ENCODE results near the gene RARB. TPM values are rescaled to one million over a fixed set of nuclear protein-coding genes. Genes with fewer than 3 reads are reported as not detected.

RARB gene
- total and polyA plus RNA-seq, 9 of the 15 experiments (the other 6 are each of a cell fraction or from before 2014, with no cell fraction given), result 0.15 to 1.3 (median 0.27) TPM

DNA sequence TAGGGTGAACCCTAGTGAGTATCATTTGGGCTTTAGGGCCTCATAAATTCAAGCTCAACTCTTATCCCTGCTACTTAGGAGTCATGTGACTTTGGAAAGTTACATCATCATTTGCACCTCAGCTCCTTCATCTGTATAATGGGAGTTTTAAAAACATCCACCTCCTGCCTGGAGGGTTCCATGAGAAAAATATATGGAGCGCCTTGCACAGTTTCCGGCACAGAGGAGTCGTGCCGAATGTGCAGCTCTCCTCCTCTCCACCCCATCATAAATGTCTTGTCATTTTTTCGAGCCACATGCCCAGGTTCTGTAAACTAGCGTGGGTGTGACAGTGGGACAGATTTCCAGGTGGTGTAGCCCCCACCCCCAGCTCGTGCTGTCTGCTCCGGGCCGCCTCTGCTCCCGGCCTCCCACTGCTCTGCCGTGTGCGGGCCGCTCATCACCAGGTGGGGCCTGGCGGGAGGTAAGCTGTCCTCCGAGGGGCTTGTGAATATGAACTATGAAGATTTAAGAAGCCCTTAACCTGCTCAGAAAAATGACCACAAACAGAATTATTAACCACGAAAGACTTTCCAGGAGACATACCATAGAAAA, 146.2 kb downstream of the RARB start:
- intact Hi-C loops (cut with micrococcal nuclease) (no loop called here), in situ Hi-C loops (cut with MboI) (no loop called here)
- 8% methylated on average over 16 of the region's 16 CpGs for whole genome bisulfite sequencing (ENCODE audit: insufficient coverage, low coverage, missing lambda C conversion rate)
- peaks cover 0 to 5% of the 10 kb centered on the region in 2 experiments; a peak in 1 of 5 replicates for H3K4me1 ChIP-seq (replicated peaks in 1 of 2; ENCODE audit: control insufficient read depth in 2 of 2, insufficient read depth in 2 of 2, low read length in 2 of 2)
- no TSS peak for BruUV-seq (replicated peaks)
- TF ChIP-seq C11orf30 (IDR thresholded peaks at IDR 0.05; ENCODE audit: low read depth) (no peak), TCF3 (CRISPR knock-in tag; IDR thresholded peaks at IDR 0.05) (no peak), RFX1 (IDR thresholded peaks at IDR 0.05) (no peak), CEBPB (tag; IDR thresholded peaks at IDR 0.05) (peak; percentile 13; the same call in 1 of the 2 replicates), TRIM28 (IDR thresholded peaks at IDR 0.05) (no peak), ZNF699 (CRISPR knock-in tag; IDR thresholded peaks at IDR 0.05; ENCODE audit: insufficient replicate concordance) (no peak)
- TF ChIP-seq, protein P1, sequence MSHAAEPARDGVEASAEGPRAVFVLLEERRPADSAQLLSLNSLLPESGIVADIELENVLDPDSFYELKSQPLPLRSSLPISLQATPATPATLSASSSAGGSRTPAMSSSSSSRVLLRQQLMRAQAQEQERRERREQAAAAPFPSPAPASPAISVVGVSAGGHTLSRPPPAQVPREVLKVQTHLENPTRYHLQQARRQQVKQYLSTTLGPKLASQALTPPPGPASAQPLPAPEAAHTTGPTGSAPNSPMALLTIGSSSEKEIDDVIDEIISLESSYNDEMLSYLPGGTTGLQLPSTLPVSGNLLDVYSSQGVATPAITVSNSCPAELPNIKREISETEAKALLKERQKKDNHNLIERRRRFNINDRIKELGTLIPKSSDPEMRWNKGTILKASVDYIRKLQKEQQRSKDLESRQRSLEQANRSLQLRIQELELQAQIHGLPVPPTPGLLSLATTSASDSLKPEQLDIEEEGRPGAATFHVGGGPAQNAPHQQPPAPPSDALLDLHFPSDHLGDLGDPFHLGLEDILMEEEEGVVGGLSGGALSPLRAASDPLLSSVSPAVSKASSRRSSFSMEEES (CRISPR knock-in tag; IDR thresholded peaks at IDR 0.05), result peak; percentile 85
- TF ChIP-seq, protein P2, sequence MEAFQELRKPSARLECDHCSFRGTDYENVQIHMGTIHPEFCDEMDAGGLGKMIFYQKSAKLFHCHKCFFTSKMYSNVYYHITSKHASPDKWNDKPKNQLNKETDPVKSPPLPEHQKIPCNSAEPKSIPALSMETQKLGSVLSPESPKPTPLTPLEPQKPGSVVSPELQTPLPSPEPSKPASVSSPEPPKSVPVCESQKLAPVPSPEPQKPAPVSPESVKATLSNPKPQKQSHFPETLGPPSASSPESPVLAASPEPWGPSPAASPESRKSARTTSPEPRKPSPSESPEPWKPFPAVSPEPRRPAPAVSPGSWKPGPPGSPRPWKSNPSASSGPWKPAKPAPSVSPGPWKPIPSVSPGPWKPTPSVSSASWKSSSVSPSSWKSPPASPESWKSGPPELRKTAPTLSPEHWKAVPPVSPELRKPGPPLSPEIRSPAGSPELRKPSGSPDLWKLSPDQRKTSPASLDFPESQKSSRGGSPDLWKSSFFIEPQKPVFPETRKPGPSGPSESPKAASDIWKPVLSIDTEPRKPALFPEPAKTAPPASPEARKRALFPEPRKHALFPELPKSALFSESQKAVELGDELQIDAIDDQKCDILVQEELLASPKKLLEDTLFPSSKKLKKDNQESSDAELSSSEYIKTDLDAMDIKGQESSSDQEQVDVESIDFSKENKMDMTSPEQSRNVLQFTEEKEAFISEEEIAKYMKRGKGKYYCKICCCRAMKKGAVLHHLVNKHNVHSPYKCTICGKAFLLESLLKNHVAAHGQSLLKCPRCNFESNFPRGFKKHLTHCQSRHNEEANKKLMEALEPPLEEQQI (IDR thresholded peaks at IDR 0.05), result no peak
- TF ChIP-seq, protein P3, sequence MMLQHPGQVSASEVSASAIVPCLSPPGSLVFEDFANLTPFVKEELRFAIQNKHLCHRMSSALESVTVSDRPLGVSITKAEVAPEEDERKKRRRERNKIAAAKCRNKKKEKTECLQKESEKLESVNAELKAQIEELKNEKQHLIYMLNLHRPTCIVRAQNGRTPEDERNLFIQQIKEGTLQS (IDR thresholded peaks at IDR 0.05), result peak; percentile 60
- TF ChIP-seq, protein P3 (CRISPR knock-in tag; conservative IDR thresholded peaks at IDR 0.05), result no peak
- no peak overlapping the region for H3K4me2 ChIP-seq (ENCODE audit: insufficient read depth, low read length)
- peaks cover 57 to 79% of the 10 kb centered on the region in 2 experiments for H3K27me3 ChIP-seq (ENCODE audit: control insufficient read depth in 2 of 2, insufficient read depth in 2 of 2, low read length in 2 of 2)
- H3K9ac ChIP-seq (ENCODE audit: insufficient read depth in 1 of 2, low read depth in 2 of 2, low read length in 2 of 2), result no peak overlapping the region
- no peak overlapping the region for H3K27ac ChIP-seq (ENCODE audit: extremely low read depth, low read depth, low read length)
- no peak for DNase-seq (ENCODE audit: extremely low read depth in 1 of 4, low spot score in 3 of 4)
- no peaks in the 10 kb centered on the region for H3K36me3 ChIP-seq (ENCODE audit: control insufficient read depth, insufficient read depth, low read length)
- POLR2A ChIA-PET, result interaction anchor here (1.5 kb wide), 1 partner anchor 13 kb away, joined by 4 read pairs; no protein-coding TSS in a partner anchor
- FAIRE-seq, result no peak
- no peaks in the 10 kb centered on the region for H3K9me1 ChIP-seq (ENCODE audit: control insufficient read depth, insufficient read depth, low read length)
- ATAC-seq, result no peak
- H3K9me3 ChIP-seq (replicated peaks; ENCODE audit: control insufficient read depth, insufficient read depth, low read depth, low read length), result no peaks in the 10 kb centered on the region
- H3K79me2 ChIP-seq (ENCODE audit: control insufficient read depth, insufficient read depth, low read length), result no peaks in the 10 kb centered on the region
- 0 out of 2 replicates have a peak, but pooled peaks cover 6% of the 10 kb centered on the region for H4K20me1 ChIP-seq (replicated peaks; ENCODE audit: control insufficient read depth, insufficient read depth, low read length)
- H3K4me3 ChIP-seq, result no peak overlapping the region
- CTCF ChIA-PET (ENCODE audit: low intra/inter-chr PET ratio), result no interaction called here
- H2AFZ ChIP-seq (ENCODE audit: low read depth, low read length), result no peak overlapping the region

Measured in K562 (cell line).